Endothelial cell (in vitro differentiated cells): Measurements from ENCODE around the gene NRXN3. TPM values are rescaled to one million over a fixed set of nuclear protein-coding genes. Genes with fewer than 3 reads are reported as not detected.

ENCODE experiments used
- DNase-seq: peaks from one replicate; pipeline ENCODE4 v3.0.0; 2021; ENCODE audit warnings: low spot score
- H3K27ac Mint-ChIP-seq: one replicate; pipeline ENCODE4 v1.8.0; 2021; ENCODE audit warnings: mixed read lengths, inconsistent platforms; ENCODE audit not compliant: unreplicated experiment
- H3K27me3 Mint-ChIP-seq: one replicate; pipeline ENCODE4 v1.8.0; 2021; ENCODE audit warnings: mild to moderate bottlenecking, moderate library complexity, mixed read lengths, inconsistent platforms; ENCODE audit not compliant: unreplicated experiment
- H3K36me3 Mint-ChIP-seq: one replicate; pipeline ENCODE4 v1.8.0; 2021; ENCODE audit warnings: mild to moderate bottlenecking, low read depth, mixed read lengths, inconsistent platforms; ENCODE audit not compliant: unreplicated experiment
- H3K4me1 Mint-ChIP-seq: one replicate; pipeline ENCODE4 v1.8.0; 2021; ENCODE audit warnings: mild to moderate bottlenecking, mixed read lengths, inconsistent platforms; ENCODE audit not compliant: unreplicated experiment
- H3K4me3 Mint-ChIP-seq: one replicate; pipeline ENCODE4 v1.8.0; 2021; ENCODE audit warnings: mild to moderate bottlenecking, mixed read lengths, inconsistent platforms; ENCODE audit not compliant: unreplicated experiment
- H3K9me3 Mint-ChIP-seq: one replicate; pipeline ENCODE4 v1.8.0; 2021; ENCODE audit warnings: mixed read lengths, inconsistent platforms; ENCODE audit not compliant: unreplicated experiment
- CTCF ChIP-seq: fragments of 200-600 bp; sonication (generic); IDR thresholded peaks from one replicate; pipeline ENCODE4 v1.5.0; 2021; ENCODE audit warnings: antibody characterized with exemption; ENCODE audit not compliant: unreplicated experiment
- total RNA-seq: library from RNA; stranded (reverse); fragmentation: NEBNext Ultra II Directional; extraction: Animal tissue kit (Norgen Biotek cat#: 25700); gene quantifications from one replicate; pipeline ENCODE4 v1.2.1, GENCODE V29; 2021; ENCODE audit not compliant: unreplicated experiment

The NRXN3 gene
- total RNA-seq, 1 donor from 2014 or later, result 2.3 TPM

GRCh38 chr14:79027138-79027537 is 857.0 kb downstream of the NRXN3 start:
- no peaks in the 10 kb centered on the region for H3K9me3 Mint-ChIP-seq
- H3K36me3 Mint-ChIP-seq, result no peaks in the 10 kb centered on the region
- peaks cover 1% of the 10 kb centered on the region for H3K27me3 Mint-ChIP-seq
- peaks cover 5% of the 10 kb centered on the region for H3K4me1 Mint-ChIP-seq
- no peak overlapping the region for H3K4me3 Mint-ChIP-seq
- no peak for TF ChIP-seq CTCF
- H3K27ac Mint-ChIP-seq, result no peak overlapping the region
- DNase-seq, result no peak

DNA sequence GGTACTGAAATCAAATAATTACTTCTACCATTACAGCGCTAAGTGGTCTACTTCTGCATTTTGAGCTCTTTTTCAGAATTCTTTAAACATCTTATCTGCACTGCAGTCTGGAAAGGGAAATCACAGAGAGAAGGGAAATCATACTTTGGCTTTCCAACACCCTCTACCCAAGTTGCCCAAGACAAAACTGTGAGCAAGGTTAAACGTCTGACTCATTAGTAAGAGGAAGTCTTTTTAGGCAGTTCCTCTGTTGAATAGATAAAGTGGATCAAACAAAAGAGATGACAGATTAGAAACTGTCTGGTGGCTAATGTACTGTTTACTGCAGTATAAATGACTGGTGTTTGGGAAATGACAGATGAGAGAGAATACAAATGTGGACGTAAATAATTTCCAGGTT is 858.1 kb downstream of the NRXN3 start:
- Mint-ChIP-seq H3K27me3 (peaks cover 1% of the 10 kb centered on the region), H3K4me3 (no peak overlapping the region), H3K9me3 (no peaks in the 10 kb centered on the region), H3K36me3 (no peaks in the 10 kb centered on the region), H3K4me1 (peaks cover 5% of the 10 kb centered on the region), H3K27ac (no peak overlapping the region)
- no peak for DNase-seq
- no peak for TF ChIP-seq CTCF

DNA sequence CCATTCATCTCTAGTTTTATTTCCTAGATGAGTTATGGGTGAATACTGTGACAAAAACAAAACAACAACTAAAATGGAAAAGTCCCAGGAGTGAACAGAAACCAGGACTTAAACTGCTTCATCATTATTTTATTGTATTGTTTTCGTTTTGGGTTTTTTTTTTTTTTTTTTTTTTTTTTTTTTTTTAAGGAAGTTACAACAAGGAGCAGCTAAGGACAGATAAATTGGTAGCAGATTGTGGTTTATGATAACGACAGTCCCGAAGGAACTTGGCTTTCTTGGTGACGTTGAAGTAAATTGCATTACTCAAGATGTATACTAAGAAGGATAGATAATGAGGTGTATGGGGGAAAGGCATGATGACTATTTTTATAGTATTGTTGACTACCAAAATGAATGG is 866.3 kb downstream of the NRXN3 start:
- H3K36me3 Mint-ChIP-seq, result no peaks in the 10 kb centered on the region
- no peak overlapping the region for H3K4me3 Mint-ChIP-seq
- TF ChIP-seq CTCF, result no peak
- H3K4me1 Mint-ChIP-seq, result no peaks in the 10 kb centered on the region
- no peaks in the 10 kb centered on the region for H3K27me3 Mint-ChIP-seq
- no peak overlapping the region for H3K27ac Mint-ChIP-seq
- no peaks in the 10 kb centered on the region for H3K9me3 Mint-ChIP-seq
- no peak for DNase-seq

- H3K4me1 Mint-ChIP-seq, result peaks cover 4% of the 10 kb centered on the region
Observed at GRCh38 chr14:79037106-79037505, 866.9 kb downstream of the NRXN3 start.

GRCh38 chr14:79037593-79037992 is 867.4 kb downstream of the NRXN3 start:
- no peaks in the 10 kb centered on the region for H3K9me3 Mint-ChIP-seq
- no peak for DNase-seq
- no peak overlapping the region for H3K27ac Mint-ChIP-seq
- H3K27me3 Mint-ChIP-seq, result no peaks in the 10 kb centered on the region
- H3K4me3 Mint-ChIP-seq, result no peak overlapping the region
- peaks cover 4% of the 10 kb centered on the region for H3K4me1 Mint-ChIP-seq
- H3K36me3 Mint-ChIP-seq, result no peaks in the 10 kb centered on the region
- TF ChIP-seq CTCF, result no peak

More at GRCh38 chr14:79037106-79037505, 866.9 kb downstream of the NRXN3 start:
- no peaks in the 10 kb centered on the region for H3K36me3 Mint-ChIP-seq
- no peak for TF ChIP-seq CTCF
- no peaks in the 10 kb centered on the region for H3K9me3 Mint-ChIP-seq
- DNase-seq, result no peak
- H3K4me3 Mint-ChIP-seq, result no peak overlapping the region
- no peak overlapping the region for H3K27ac Mint-ChIP-seq
- no peaks in the 10 kb centered on the region for H3K27me3 Mint-ChIP-seq
